Thoracic aorta (tissue), 2 donors: ENCODE data around the gene IGF1. TPM values are rescaled to one million over a fixed set of nuclear protein-coding genes. Genes with fewer than 3 reads are reported as not detected.

Experiments
- ATAC-seq: fragments of 150-250 bp; one replicate; pipeline ENCODE4 v1.8.0; 2017; ENCODE audit warnings: low read depth; ENCODE audit not compliant: insufficient number of reproducible peaks, low FRiP score
- DNase-seq: peaks from one replicate; pipeline ENCODE4 v3.0.0-alpha.2; 2020; ENCODE audit warnings: low spot score
- H3K27ac ChIP-seq, 2 donors: fragments of 200-600 bp; sonication (generic); 1 replicate in 1 of 2; 2 replicates in 1 of 2; pipeline ENCODE4 v1.5.1; 2016; ENCODE audit warnings: mild to moderate bottlenecking in 2 of 2, moderate library complexity in 2 of 2
- H3K27me3 ChIP-seq: fragments of 200-600 bp; sonication (generic); replicated peaks from 2 replicates; pipeline ENCODE4 v1.6.0; 2016; ENCODE audit warnings: mild to moderate bottlenecking; ENCODE audit not compliant: insufficient read depth
- H3K36me3 ChIP-seq: fragments of 200-600 bp; sonication (generic); one replicate; pipeline ENCODE4 v1.5.1; 2016
- H3K4me1 ChIP-seq, 2 donors: fragments of 200-600 bp; sonication (generic); 1 replicate in 1 of 2; 2 replicates in 1 of 2; pipeline versions ENCODE4 v1.5.1 to v1.6.0; 2016; ENCODE audit warnings: low read depth in 2 of 2, mild to moderate bottlenecking in 1 of 2; ENCODE audit not compliant: control insufficient read depth in 1 of 2
- H3K4me3 ChIP-seq: fragments of 200-600 bp; sonication (generic); 2 replicates; pipeline ENCODE4 v1.5.1; 2016; ENCODE audit warnings: mild to moderate bottlenecking
- H3K9me3 ChIP-seq: fragments of 200-600 bp; sonication (generic); 2 replicates; pipeline ENCODE4 v1.5.1; 2016
- total RNA-seq, 2 donors: library from RNA; depleted of rRNA; stranded (reverse); fragments of >200 nt; gene quantifications; one replicate each; pipeline versions ENCODE4 v1.1.0 to v1.2.3, GENCODE V29; 2016
- TF ChIP-seq, protein P1 (sequence below): fragments of 200-600 bp; sonication (generic); IDR thresholded peaks from one replicate; pipeline ENCODE4 v1.5.1; 2019; ENCODE audit warnings: antibody characterized with exemption

The IGF1 gene
- total RNA-seq, 2 donors from 2014 or later = 37.9 to 44.0 TPM

GRCh38 chr12:102444707-102445106, 35.7 kb downstream of the IGF1 start:
- H3K36me3 ChIP-seq = no peaks in the 10 kb centered on the region
- no peak overlapping the region for H3K4me3 ChIP-seq
- TF ChIP-seq, protein P1, sequence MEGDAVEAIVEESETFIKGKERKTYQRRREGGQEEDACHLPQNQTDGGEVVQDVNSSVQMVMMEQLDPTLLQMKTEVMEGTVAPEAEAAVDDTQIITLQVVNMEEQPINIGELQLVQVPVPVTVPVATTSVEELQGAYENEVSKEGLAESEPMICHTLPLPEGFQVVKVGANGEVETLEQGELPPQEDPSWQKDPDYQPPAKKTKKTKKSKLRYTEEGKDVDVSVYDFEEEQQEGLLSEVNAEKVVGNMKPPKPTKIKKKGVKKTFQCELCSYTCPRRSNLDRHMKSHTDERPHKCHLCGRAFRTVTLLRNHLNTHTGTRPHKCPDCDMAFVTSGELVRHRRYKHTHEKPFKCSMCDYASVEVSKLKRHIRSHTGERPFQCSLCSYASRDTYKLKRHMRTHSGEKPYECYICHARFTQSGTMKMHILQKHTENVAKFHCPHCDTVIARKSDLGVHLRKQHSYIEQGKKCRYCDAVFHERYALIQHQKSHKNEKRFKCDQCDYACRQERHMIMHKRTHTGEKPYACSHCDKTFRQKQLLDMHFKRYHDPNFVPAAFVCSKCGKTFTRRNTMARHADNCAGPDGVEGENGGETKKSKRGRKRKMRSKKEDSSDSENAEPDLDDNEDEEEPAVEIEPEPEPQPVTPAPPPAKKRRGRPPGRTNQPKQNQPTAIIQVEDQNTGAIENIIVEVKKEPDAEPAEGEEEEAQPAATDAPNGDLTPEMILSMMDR = no peak
- H3K9me3 ChIP-seq = no peaks in the 10 kb centered on the region
- no peak for ATAC-seq
- DNase-seq = no peak
- no peaks in the 10 kb centered on the region for H3K4me1 ChIP-seq
- no peaks in the 10 kb centered on the region for H3K27me3 ChIP-seq
- no peak overlapping the region for H3K27ac ChIP-seq

DNA sequence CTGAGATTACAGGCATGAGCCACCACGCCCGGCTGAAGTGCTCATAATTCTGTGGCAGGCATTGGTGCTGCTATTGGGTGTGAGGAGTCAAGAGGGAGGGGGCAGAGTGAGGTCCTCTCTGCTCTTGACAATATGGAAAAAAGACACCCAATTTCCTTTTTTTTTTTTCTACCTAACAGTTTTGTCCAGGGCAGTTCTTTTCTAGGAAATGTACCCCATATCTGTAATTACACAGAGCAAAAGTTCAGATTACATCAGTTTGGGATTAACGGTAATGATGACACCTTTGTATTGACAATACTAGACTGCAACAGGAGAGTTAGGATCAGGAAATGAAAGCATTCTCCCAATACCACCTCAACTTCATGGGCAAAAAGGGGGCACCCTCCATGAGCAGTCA, 36.3 kb downstream of the IGF1 start:
- Histone ChIP-seq H3K4me3 (no peak overlapping the region), H3K36me3 (no peaks in the 10 kb centered on the region), H3K27ac (no peak overlapping the region), H3K4me1 (no peaks in the 10 kb centered on the region), H3K27me3 (no peaks in the 10 kb centered on the region), H3K9me3 (no peaks in the 10 kb centered on the region)
- TF ChIP-seq, protein P1 = no peak
- no peak for DNase-seq
- no peak for ATAC-seq

- DNase-seq (no peak), ATAC-seq (no peak)
- no peak overlapping the region for H3K27ac ChIP-seq
- no peak overlapping the region for H3K4me3 ChIP-seq
- H3K9me3 ChIP-seq = no peaks in the 10 kb centered on the region
- H3K36me3 ChIP-seq = no peaks in the 10 kb centered on the region
- TF ChIP-seq, protein P1 = no peak
- H3K27me3 ChIP-seq = no peaks in the 10 kb centered on the region
- H3K4me1 ChIP-seq = no peaks in the 10 kb centered on the region
These were observed 39.2 kb downstream of the IGF1 start for GRCh38 chr12:102441077-102441596.

- TF ChIP-seq, protein P1 = no peak
- no peaks in the 10 kb centered on the region for H3K4me1 ChIP-seq
- no peaks in the 10 kb centered on the region for H3K27me3 ChIP-seq
- no peak overlapping the region for H3K4me3 ChIP-seq
- no peak for ATAC-seq
- no peaks in the 10 kb centered on the region for H3K9me3 ChIP-seq
- no peak overlapping the region for H3K27ac ChIP-seq
- no peaks in the 10 kb centered on the region for H3K36me3 ChIP-seq
- no peak for DNase-seq
These were observed 40.6 kb downstream of the IGF1 start for GRCh38 chr12:102439426-102440405.

DNA sequence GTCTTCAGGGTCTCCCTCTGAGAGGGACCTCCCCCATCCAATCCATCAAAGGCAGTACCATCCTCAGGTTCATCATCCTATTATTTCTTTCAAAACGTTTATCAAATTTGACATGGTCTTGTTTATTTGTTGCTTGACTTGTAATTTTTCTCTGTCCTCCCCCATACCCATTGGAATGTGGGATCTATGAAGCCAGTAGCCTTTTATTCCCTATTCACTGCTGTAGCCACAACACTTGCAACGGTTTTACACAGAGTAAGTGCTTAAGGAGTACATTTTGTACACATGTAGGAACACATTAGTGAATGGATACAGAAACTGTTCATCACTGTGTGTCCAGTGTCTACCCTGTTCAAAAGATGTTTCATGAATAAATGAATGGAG, 41.5 kb downstream of the IGF1 start:
- H3K36me3 ChIP-seq = no peaks in the 10 kb centered on the region
- DNase-seq = no peak
- ATAC-seq = no peak
- no peak overlapping the region for H3K27ac ChIP-seq
- TF ChIP-seq, protein P1 = no peak
- H3K4me3 ChIP-seq = no peak overlapping the region
- H3K27me3 ChIP-seq = no peaks in the 10 kb centered on the region
- H3K4me1 ChIP-seq = no peaks in the 10 kb centered on the region
- no peaks in the 10 kb centered on the region for H3K9me3 ChIP-seq
